GM21825 (cell line): ENCODE measurements around the gene HFE.
"Not testable (repeated sequence)": the region's sequence is repeated elsewhere in the genome, so short reads cannot be mapped to it uniquely, and the experiment has no call there.

Experiments
- ATAC-seq: cut with Tn5 transposase; IDR thresholded peaks from one replicate; pipeline ENCODE4 v1.9.1; 2021; ENCODE audit warnings: mild to moderate bottlenecking, moderate library complexity; ENCODE audit not compliant: unreplicated experiment

HFE gene

DNA sequence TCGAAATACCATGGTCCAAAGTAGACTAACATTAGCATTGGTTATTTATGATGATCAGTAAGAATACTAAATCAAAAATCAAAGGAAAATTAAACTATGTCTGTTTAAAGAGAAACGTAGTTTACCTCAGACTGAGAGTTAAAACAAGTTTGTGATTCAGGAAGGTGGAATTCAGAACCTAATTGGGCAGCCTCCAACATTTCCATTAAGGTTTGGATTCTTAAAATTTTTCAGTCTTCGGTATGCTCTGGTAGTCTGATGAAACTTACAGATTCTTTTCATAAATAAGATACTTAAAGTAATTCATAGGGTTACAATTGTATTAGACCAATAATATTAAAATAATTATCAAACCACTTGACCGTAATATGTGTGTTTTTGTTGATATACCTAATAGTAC is 18.6 kb downstream of the HFE start:
- no peak for ATAC-seq

GRCh38 chr6:26107935-26108334 is 20.7 kb downstream of the HFE start:
- ATAC-seq: no peak

DNA sequence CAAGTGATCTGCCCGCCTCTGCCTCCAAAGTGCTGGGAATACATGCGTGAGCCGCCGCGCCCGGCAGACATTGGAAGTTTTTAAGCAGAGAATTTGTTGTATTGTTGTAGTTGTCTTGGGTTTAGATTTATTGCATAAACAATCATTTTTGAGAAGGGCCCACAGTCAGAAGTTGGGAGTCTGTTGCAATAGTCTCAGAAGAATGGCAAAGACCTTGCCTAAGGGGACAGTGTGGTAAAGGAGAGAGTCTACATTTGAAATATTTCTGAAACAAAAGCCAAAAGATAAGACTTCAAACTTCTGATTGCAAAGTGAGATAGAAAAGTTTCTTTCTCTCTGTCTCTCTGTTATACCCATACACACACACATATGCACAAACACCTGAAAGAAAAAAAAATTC is 22.5 kb downstream of the HFE start:
- no peak for ATAC-seq

- ATAC-seq: no peak
These were observed 26.3 kb downstream of the HFE start for GRCh38 chr6:26113570-26113969.

DNA sequence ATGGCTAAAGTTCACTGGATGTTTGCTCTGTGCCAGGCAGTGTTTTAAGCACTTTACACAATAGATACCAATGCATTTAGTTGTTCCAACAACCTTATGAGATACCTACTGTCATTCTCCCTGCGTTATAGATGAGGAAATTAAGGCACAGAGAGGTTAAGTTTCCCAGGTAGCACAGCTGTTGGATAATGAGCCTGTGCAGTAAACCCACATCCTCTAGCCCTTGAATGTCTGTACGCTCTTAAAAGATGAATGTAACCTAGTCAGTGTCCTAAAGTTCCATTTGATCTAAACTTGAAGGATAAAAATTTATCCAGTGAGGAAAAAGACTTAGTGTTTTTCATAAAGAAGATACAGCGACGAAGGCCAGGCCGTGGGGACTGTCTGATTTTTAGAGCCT is 28.0 kb downstream of the HFE start:
- no peak for ATAC-seq

GRCh38 chr6:26116267-26116666 is 29.0 kb downstream of the HFE start:
- no peak for ATAC-seq

DNA sequence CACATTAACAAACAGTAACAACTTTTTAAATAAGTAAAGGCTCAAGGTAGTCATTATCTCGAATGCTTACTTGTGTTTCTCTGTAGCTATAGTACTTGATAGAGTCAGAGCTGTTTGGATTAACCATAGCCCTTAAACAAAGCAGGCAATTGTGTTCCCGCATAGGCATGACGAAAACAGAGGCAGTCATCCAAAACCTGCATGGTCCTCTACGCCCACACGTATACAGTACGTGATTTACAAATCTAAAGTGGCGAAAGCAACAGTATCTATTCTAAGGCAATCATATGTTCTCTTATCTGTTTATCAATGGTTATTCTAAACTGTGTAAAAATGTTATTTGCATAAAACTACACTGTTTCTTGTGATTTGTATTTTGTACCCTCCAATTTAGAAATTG is 31.8 kb downstream of the HFE start:
- ATAC-seq: no peak

DNA sequence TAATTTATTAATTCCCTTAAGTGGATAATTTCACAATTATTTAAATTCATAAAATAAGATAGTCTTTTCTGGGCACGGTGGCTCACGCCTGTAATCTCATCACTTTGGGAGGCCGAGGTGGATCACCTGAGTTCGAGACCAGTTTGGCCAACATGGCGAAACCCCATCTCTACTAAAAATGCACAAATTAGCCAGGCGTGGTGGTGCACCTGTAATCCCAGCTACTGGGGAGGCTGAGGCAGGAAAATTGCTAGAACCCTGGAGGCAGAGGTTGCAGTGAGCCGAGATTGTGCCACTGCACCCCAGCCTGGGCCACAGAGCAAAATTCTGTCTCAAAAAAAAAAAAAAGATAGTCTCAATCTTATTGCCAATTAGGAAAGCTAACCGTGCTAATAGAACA is 32.9 kb downstream of the HFE start:
- not testable (repeated sequence) for ATAC-seq

DNA sequence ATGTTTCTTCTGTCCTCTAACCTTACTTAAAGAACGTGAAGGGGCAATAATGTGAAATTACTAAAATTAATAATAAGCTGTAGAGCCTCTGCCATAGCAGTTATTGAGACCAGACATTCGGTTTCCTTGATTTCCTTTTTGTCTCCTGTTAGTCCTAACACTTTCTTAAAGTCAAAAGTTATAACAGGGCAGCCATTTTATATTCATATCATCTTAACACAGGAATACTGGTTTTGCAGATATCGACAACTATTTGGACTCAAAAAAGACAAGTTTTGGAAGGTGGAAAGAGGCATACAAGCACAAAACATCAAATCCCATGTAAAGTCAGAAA is 33.5 kb downstream of the HFE start:
- no peak for ATAC-seq

- no peak for ATAC-seq
These were observed 34.1 kb downstream of the HFE start for GRCh38 chr6:26121141-26122004.

DNA sequence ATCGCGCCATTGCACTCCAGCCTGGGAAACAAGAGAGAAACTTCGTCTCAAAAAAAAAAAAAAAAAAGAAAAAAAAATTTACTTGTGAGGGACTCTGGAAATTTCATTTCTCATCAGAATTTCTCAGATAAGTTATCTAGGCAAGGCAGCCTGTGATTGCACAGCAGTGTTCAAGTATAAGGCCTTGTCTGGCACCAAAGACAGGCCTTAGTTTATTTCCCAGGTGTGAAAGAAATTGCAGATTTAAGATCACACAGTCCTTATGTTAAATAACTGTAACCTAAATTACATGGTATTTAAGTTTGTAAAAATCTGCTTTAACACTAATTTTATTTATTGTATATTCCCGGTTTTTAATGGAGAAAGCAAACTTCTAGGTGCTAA is 34.8 kb downstream of the HFE start:
- ATAC-seq: no peak

DNA sequence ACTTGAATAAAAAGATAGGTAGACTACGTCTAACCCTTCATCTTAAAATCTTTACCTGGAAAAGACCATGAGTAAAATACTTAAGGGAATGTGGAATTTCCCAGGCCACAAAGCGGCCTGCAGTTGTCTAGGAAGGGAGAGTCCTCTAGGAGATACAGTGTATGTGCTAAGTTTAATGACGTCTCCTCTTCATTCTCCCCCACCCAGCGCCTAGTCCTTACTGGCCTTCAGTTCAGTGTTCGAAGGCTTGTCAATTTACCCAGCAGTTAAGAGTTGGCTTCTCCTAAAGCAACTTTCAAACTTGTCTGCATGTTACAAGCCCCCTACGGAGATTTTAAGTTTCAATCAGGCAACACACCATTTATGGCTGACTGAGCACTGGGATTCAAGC is 35.2 kb downstream of the HFE start:
- no peak for ATAC-seq

DNA sequence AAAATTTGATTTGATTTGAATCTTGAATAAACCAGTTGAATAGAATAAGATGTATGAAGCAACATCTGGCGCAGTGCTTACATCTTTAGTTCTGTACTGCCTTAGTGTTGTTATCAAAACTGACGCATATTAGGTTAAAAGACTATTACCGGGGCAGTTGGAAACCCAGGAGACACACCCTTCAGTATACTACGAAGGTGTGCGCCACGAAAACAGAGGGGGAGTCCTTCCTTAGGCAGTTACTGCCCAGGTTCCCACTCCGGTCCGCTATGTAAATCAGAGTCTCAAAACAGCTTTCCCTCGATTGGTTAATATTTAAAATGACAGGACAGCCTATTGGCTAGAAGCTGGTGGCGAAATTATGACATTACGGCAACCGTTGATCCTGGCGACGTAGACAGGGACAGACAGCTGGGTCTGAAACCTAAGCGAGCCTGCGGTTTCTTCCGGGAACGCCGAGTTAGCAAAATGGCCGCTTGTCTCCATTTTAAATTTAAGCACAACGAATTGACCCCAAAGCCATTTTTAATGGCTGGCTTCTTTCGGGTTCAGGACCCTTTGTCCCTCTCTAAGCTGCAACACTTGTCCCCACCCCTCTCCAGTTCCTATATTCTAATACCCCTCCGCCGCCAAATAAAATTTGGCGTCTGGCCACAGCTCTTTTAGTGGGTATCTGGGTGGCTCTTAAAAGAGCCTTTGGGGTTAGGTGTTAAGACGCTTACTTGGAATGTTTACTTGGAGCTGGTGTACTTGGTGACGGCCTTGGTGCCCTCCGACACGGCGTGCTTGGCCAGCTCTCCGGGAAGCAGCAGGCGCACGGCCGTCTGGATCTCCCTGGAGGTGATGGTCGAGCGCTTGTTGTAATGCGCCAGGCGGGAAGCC is 35.8 kb downstream of the HFE start:
- peak; percentile 49 for ATAC-seq

DNA sequence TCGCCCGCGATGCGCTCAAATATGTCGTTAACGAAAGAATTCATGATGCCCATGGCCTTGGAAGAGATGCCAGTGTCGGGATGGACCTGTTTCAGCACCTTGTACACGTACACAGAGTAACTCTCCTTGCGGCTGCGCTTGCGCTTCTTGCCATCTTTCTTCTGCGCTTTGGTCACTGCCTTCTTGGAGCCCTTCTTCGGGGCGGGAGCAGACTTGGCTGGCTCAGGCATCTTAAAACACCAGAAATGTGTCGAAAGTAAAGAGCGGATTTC is 36.4 kb downstream of the HFE start:
- no peak for ATAC-seq

DNA sequence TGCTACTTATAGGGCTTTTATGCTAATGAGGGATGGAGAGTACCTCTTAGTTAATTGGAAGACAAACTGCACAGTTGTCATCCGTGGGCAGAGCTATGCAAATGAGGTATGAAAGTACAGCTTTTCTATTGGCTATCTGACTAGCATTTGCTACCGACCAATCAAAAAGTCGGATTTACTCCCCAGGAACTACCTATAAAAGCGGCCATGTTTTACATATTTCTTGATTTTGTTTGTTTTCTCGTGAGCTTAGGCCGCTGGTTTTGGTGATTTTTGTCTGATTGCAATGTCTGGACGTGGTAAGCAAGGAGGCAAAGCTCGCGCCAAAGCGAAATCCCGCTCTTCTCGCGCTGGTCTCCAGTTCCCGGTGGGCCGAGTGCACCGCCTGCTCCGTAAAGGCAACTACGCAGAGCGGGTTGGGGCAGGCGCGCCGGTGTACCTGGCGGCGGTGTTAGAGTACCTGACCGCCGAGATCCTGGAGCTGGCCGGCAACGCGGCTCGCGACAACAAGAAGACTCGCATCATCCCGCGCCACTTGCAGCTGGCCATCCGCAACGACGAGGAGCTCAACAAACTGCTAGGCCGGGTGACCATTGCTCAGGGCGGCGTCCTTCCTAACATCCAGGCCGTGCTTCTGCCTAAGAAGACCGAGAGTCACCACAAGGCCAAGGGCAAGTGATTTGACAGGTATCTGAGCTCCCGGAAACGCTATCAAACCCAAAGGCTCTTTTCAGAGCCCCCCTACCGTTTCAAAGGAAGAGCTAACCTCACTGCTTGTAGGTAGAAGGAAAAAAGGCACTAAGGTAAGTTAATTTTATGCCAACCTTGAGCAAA is 36.9 kb downstream of the HFE start:
- ATAC-seq: peak; percentile 64

GRCh38 chr6:26124781-26125685 is 37.8 kb downstream of the HFE start:
- ATAC-seq: no peak

GRCh38 chr6:26126394-26127235 is 39.4 kb downstream of the HFE start:
- ATAC-seq: no peak

DNA sequence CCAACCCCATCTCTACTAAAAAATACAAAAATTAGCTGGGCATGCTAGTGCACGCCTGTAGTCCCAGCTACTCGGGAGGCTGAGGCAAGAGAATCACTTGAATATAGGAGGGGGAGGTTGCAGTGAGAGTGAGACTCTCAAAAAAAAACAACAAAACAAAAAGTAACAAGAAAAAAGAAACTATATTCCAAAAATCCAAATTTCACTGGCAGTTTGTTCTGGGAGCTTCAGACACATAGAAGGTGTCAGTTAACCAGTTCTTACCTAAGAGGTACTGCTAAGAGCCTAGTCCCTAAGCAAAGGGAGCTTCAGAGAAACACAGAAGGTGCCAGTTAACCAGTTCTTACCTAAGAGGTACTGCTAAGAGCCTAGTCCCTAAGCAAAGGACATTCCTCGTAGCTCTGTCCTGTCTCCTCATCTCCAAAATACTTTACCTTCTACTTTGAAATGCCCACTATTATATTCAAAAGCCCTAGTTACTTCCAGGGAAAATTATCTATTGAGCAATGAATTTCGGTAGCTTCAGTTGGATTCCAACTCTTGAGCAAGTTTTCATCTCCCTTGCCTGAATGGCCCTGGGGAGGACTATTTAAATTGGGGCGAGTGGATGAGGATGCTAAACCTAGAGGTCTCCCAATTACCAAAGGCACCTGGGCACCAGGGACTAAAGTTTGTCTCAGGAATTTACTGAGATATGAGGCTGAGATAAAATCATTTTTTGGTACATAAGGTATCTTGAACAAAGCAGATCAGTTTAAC is 41.0 kb downstream of the HFE start:
- ATAC-seq: no peak

DNA sequence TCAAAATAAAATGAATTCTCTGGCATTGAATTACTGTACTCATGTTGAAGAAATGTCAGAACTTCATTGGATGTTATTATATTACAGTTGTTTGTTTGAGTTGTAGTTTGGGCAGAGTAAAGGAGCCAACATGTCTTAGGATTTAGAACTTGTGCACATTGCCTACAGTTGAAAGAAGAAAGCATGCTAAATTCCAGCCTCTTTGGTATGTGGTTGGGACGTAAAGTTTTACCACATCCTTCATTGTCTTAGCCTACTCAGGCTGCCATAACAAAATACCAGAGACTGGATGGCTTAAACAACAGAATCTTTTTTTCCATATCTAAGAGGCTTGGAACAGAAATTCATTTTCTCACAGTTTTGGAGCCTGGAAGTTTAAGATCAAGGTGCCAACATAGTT is 42.4 kb downstream of the HFE start:
- ATAC-seq: no peak
